IMR-90 (cell line): ENCODE results near the gene MICA. TPM values are rescaled to one million over a fixed set of nuclear protein-coding genes. Genes with fewer than 3 reads are reported as not detected.

Source experiments
- ATAC-seq: fragments of 200-7000 bp; cut with Tn5 transposase; 2 replicates; pipeline ENCODE4 v1.9.1; 2020; ENCODE audit warnings: low read depth, mild to moderate bottlenecking, moderate library complexity
- BruUV-seq: library from RNA; stranded (reverse); fragments of 400-500 nt; replicated peaks from 2 replicates; lab custom pipeline; 2021; lab: Mats Ljungman, UMichigan
- CTCF ChIA-PET: fragments of 300-600 bp; formaldehyde crosslinking; extraction: SDS; loops from one replicate; lab custom pipeline; 2021; ENCODE audit warnings: antibody characterized with exemption; lab: Yijun Ruan, JAX
- POLR2A ChIA-PET: fragments of 300-600 bp; sonication (Branson Sonifier 250); formaldehyde crosslinking; loops from one replicate; lab custom pipeline; 2022; ENCODE audit warnings: antibody characterized with exemption; ENCODE audit not compliant: unreplicated experiment; lab: Charles Lee
- DNase-seq: peaks from one replicate; pipeline ENCODE4 v3.0.0; 2013
- H2AFZ ChIP-seq: replicated peaks from 2 replicates; pipeline ENCODE3; 2013; ENCODE audit warnings: low read length, mild to moderate bottlenecking; ENCODE audit not compliant: poor library complexity
- H2AK5ac ChIP-seq: 2 replicates; pipeline ENCODE4 v1.6.1; 2013; ENCODE audit warnings: low read depth, low read length, inconsistent platforms
- H2AK9ac ChIP-seq: replicated peaks from 2 replicates; pipeline ENCODE3; 2013; ENCODE audit warnings: mild to moderate bottlenecking, low read depth, low read length, moderate library complexity; ENCODE audit not compliant: poor library complexity
- H2BK120ac ChIP-seq: 2 replicates; pipeline ENCODE4 v1.6.1; 2013; ENCODE audit warnings: low read depth, low read length, inconsistent platforms
- H2BK15ac ChIP-seq: 3 replicates; pipeline ENCODE4 v1.6.1; 2013; ENCODE audit warnings: low read depth, low read length, inconsistent platforms
- H2BK20ac ChIP-seq: 2 replicates; pipeline ENCODE4 v1.6.1; 2013; ENCODE audit warnings: low read depth, mild to moderate bottlenecking, inconsistent platforms, low read length, moderate library complexity
- H2BK5ac ChIP-seq: 2 replicates; pipeline ENCODE4 v1.6.1; 2013; ENCODE audit warnings: mild to moderate bottlenecking, low read depth, low read length, inconsistent platforms; ENCODE audit not compliant: poor library complexity, severe bottlenecking
- H3K14ac ChIP-seq: replicated peaks from 2 replicates; pipeline ENCODE4 v1.6.1; 2013; ENCODE audit warnings: low read depth, low read length, inconsistent platforms
- H3K18ac ChIP-seq: 2 replicates; pipeline ENCODE4 v1.6.1; 2013; ENCODE audit warnings: low read depth, low read length, control low read depth
- H3K23ac ChIP-seq: 2 replicates; pipeline ENCODE4 v1.6.1; 2013; ENCODE audit warnings: low read depth, low read length, inconsistent platforms
- H3K27ac ChIP-seq: 2 replicates; pipeline ENCODE4 v1.5.1; 2013; ENCODE audit warnings: mild to moderate bottlenecking, control low read depth, low read length; ENCODE audit not compliant: insufficient read depth
- H3K27me3 ChIP-seq: 2 replicates; pipeline ENCODE4 v1.6.1; 2013; ENCODE audit warnings: low read length; ENCODE audit not compliant: control insufficient read depth, insufficient read depth
- H3K36me3 ChIP-seq: 2 replicates; pipeline ENCODE4 v1.6.1; 2013; ENCODE audit warnings: low read length, mixed read lengths; ENCODE audit not compliant: control insufficient read depth, insufficient read depth
- H3K4ac ChIP-seq: 2 replicates; pipeline ENCODE4 v1.6.1; 2013; ENCODE audit warnings: low read depth, low read length, inconsistent platforms
- H3K4me1 ChIP-seq: 2 replicates; pipeline ENCODE4 v1.6.1; 2013; ENCODE audit warnings: low read length, mixed read lengths; ENCODE audit not compliant: control insufficient read depth, insufficient read depth
- H3K4me2 ChIP-seq: 2 replicates; pipeline ENCODE4 v1.6.1; 2013; ENCODE audit warnings: low read depth, mild to moderate bottlenecking, control low read depth, low read length, moderate library complexity
- H3K4me3 ChIP-seq: 2 replicates; pipeline ENCODE4 v1.5.1; 2013; ENCODE audit warnings: low read depth, mild to moderate bottlenecking, control low read depth, low read length, moderate library complexity; ENCODE audit not compliant: insufficient read depth
- H3K56ac ChIP-seq: 2 replicates; pipeline ENCODE4 v1.6.1; 2013; ENCODE audit warnings: low read length, inconsistent platforms; ENCODE audit not compliant: insufficient read depth; ENCODE audit errors: extremely low read depth
- H3K79me1 ChIP-seq, 2 experiments: 2 replicates each; pipeline ENCODE4 v1.6.1; 2013; ENCODE audit warnings: low read length in 2 of 2, inconsistent platforms in 1 of 2, low read depth in 1 of 2
- H3K9ac ChIP-seq: 2 replicates; pipeline ENCODE4 v1.6.1; 2013; ENCODE audit warnings: low read depth, low read length, control low read depth
- H3K9me1 ChIP-seq: 2 replicates; pipeline ENCODE4 v1.6.1; 2013; ENCODE audit warnings: low read length, inconsistent platforms; ENCODE audit not compliant: insufficient read depth
- H3K9me3 ChIP-seq: 2 replicates; pipeline ENCODE4 v1.6.1; 2013; ENCODE audit warnings: low read length; ENCODE audit not compliant: control insufficient read depth, insufficient read depth
- H4K20me1 ChIP-seq: 2 replicates; pipeline ENCODE4 v1.6.1; 2013; ENCODE audit warnings: low read length, inconsistent platforms; ENCODE audit not compliant: insufficient read depth
- H4K5ac ChIP-seq: 2 replicates; pipeline ENCODE4 v1.6.1; 2013; ENCODE audit warnings: mild to moderate bottlenecking, low read depth, low read length, control low read depth
- H4K8ac ChIP-seq, 2 experiments: 2 replicates each; pipeline ENCODE4 v1.6.1; 2013; ENCODE audit warnings: low read depth in 2 of 2, low read length in 2 of 2, control low read depth in 1 of 2, inconsistent platforms in 1 of 2
- H4K91ac ChIP-seq: 2 replicates; pipeline ENCODE4 v1.6.1; 2013; ENCODE audit warnings: low read depth, low read length, inconsistent platforms; ENCODE audit not compliant: insufficient read depth
- BHLHE40 ChIP-seq: fragments of 150-350 bp; IDR thresholded peaks from 2 replicates; pipeline ENCODE4 v1.6.1; 2016; ENCODE audit warnings: mild to moderate bottlenecking, low read depth, low read length
- CEBPB ChIP-seq: IDR thresholded peaks from 2 replicates; pipeline ENCODE4 v1.6.1; 2012; ENCODE audit warnings: low read depth, low read length, improper control_type of control experiment
- CHD1 ChIP-seq: IDR thresholded peaks from 2 replicates; pipeline ENCODE4 v1.6.1; 2012; ENCODE audit warnings: low read depth, low read length, improper control_type of control experiment
- FOS ChIP-seq: fragments of 150-350 bp; IDR thresholded peaks from 2 replicates; pipeline ENCODE4 v1.6.1; 2016; ENCODE audit warnings: low read depth, low read length
- MAFK ChIP-seq: IDR thresholded peaks from 2 replicates; pipeline ENCODE4 v1.6.1; 2012; ENCODE audit warnings: low read depth, low read length, improper control_type of control experiment
- MAZ ChIP-seq: IDR thresholded peaks from 2 replicates; pipeline ENCODE4 v1.6.1; 2012; ENCODE audit warnings: low read depth, mild to moderate bottlenecking, low read length, improper control_type of control experiment, moderate library complexity, borderline replicate concordance
- MXI1 ChIP-seq: IDR thresholded peaks from 2 replicates; pipeline ENCODE4 v1.6.1; 2012; ENCODE audit warnings: low read depth, mild to moderate bottlenecking, low read length, moderate library complexity, borderline replicate concordance
- NFE2L2 ChIP-seq: fragments of 150-350 bp; IDR thresholded peaks from 2 replicates; pipeline ENCODE4 v1.6.1; 2016; ENCODE audit warnings: low read depth, mild to moderate bottlenecking, low read length
- POLR2A ChIP-seq: IDR thresholded peaks from 2 replicates; pipeline ENCODE4 v1.6.1; 2012; ENCODE audit warnings: mild to moderate bottlenecking, low read depth, low read length
- RAD21 ChIP-seq: IDR thresholded peaks from 2 replicates; pipeline ENCODE4 v1.6.1; 2012; ENCODE audit warnings: low read length, improper control_type of control experiment
- RCOR1 ChIP-seq: IDR thresholded peaks from 2 replicates; pipeline ENCODE4 v1.6.1; 2012; ENCODE audit warnings: mild to moderate bottlenecking, low read length, improper control_type of control experiment; ENCODE audit not compliant: insufficient replicate concordance
- RFX5 ChIP-seq: IDR thresholded peaks from 2 replicates; pipeline ENCODE4 v1.8.0; 2012; ENCODE audit warnings: low read depth, mild to moderate bottlenecking, low read length, moderate library complexity
- SMC3 ChIP-seq: fragments of 150-350 bp; IDR thresholded peaks from 2 replicates; pipeline ENCODE4 v1.6.1; 2016; ENCODE audit warnings: low read depth, mild to moderate bottlenecking, antibody characterized with exemption, low read length, moderate library complexity
- whole genome bisulfite sequencing, 2 experiments: methylation state at CpG; one replicate each; pipeline versions ENCODE4 v1.1.5 to v1.1.7; 2013; ENCODE audit warnings: missing lambda C conversion rate in 2 of 2; ENCODE audit not compliant: insufficient read length in 1 of 2; ENCODE audit errors: extremely low coverage in 2 of 2; 5-methylcytosine and 5-hydroxymethylcytosine counted together
- dilution Hi-C: fragments of 300-500 bp; cut with HindIII; formaldehyde crosslinking; loops from one replicate; pipeline ENCODE4 v1.14.3; 2018; ENCODE audit warnings: low sequenced_read_pairs; ENCODE audit not compliant: unreplicated experiment
- in situ Hi-C: fragments of 300-500 bp; cut with MboI; formaldehyde crosslinking; loops from 3 replicates; pipeline ENCODE4 v1.14.3; 2019; ENCODE audit warnings: low sequenced_read_pairs, inconsistent platforms, mixed read lengths
- intact Hi-C: fragments of 100-400 bp; cut with micrococcal nuclease; formaldehyde crosslinking; loops from 2 replicates; pipeline ENCODE4 v1.10.0; 2022
- polyA plus RNA-seq, 3 experiments: library from polyadenylated mRNA; depleted of rRNA; stranded (reverse); fragments of >200 nt; gene quantifications; 2 replicates each; pipeline ENCODE4 v1.2.3, GENCODE V29; 2012; ENCODE audit warnings: low replicate concordance in 1 of 3
- total RNA-seq: library from RNA; depleted of rRNA; stranded (reverse); fragments of >200 nt; gene quantifications from 2 replicates; pipeline ENCODE4 v1.2.3, GENCODE V29; 2012
- TF ChIP-seq, protein P1 (sequence below): fragments of 150-350 bp; IDR thresholded peaks from 2 replicates; pipeline ENCODE4 v1.6.1; 2017; ENCODE audit warnings: mild to moderate bottlenecking, antibody characterized with exemption, low read length, low read depth
- TF ChIP-seq, protein P2 (sequence below): conservative IDR thresholded peaks from 2 replicates; pipeline ENCODE4 v1.5.1; 2012; ENCODE audit warnings: mild to moderate bottlenecking, low read depth, low read length, improper control_type of control experiment
- TF ChIP-seq, protein P3 (sequence below): fragments of 150-350 bp; IDR thresholded peaks from 2 replicates; pipeline ENCODE4 v1.6.1; 2016; ENCODE audit warnings: low read depth, mild to moderate bottlenecking, low read length, moderate library complexity, borderline replicate concordance

Gene MICA
- total and polyA plus RNA-seq, 2 of the 4 experiments (the other 2 are of a cell fraction) = 55.9 to 67.7 TPM

DNA sequence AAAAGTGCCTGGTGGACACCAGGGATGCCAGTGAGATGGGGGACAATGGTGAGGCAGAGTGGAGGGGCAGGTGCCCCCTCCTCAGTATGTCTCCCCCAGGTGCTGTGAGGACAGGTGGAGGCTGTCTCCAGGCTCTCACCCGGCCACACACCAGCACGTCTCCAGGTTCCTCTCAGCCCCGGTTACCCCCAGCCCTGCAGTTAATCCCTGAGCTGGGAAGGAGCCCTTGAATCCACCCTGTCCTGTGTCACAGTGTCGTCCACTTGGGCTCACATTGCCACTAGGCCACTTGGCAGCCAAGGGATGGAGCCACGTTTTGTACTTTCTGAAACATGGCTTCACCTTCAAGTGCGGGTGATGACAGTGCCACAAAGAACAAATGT is 24.7 kb upstream of the MICA start:
- intact Hi-C loops = no loop called here
- H3K56ac ChIP-seq = no peak overlapping the region
- H2AFZ ChIP-seq = peak overlapping the region; percentile 49
- no peak overlapping the region for H2BK15ac ChIP-seq
- H4K91ac ChIP-seq = no peak overlapping the region
- no peaks in the 10 kb centered on the region for H4K20me1 ChIP-seq
- no peak overlapping the region for H3K18ac ChIP-seq
- ATAC-seq (no peak), DNase-seq (no peak)
- no peak overlapping the region for H3K27ac ChIP-seq
- H3K79me1 ChIP-seq = no peaks in the 10 kb centered on the region
- H3K4me1 ChIP-seq = no peaks in the 10 kb centered on the region
- H2AK9ac ChIP-seq = no peak overlapping the region
- POLR2A ChIA-PET = no interaction called here
- H3K4me3 ChIP-seq = no peak overlapping the region
- H2AK5ac ChIP-seq = no peak overlapping the region
- in situ Hi-C loops = no loop called here
- H2BK20ac ChIP-seq = no peak overlapping the region
- H3K9ac ChIP-seq = no peak overlapping the region
- H3K36me3 ChIP-seq = no peaks in the 10 kb centered on the region
- H3K14ac ChIP-seq = no peak overlapping the region
- no peak overlapping the region for H2BK120ac ChIP-seq
- H3K23ac ChIP-seq = no peak overlapping the region
- no peak overlapping the region for H2BK5ac ChIP-seq
- WGBS, 2 experiments = 52% methylated on average over 3 of the region's 6 CpGs; no CpG with 5 or more reads in 1 of the 2 experiments
- no peak overlapping the region for H4K5ac ChIP-seq
- H4K8ac ChIP-seq = no peak overlapping the region
- H3K9me3 ChIP-seq = no peaks in the 10 kb centered on the region
- no TSS peak for BruUV-seq
- H3K4me2 ChIP-seq = no peak overlapping the region
- peaks cover 39% of the 10 kb centered on the region for H3K27me3 ChIP-seq
- TF ChIP-seq RAD21 (no peak), BHLHE40 (no peak), FOS (no peak), NFE2L2 (no peak), RFX5 (no peak), SMC3 (no peak), CEBPB (no peak), MAFK (no peak), MAZ (no peak), RCOR1 (no peak), POLR2A (no peak), CHD1 (no peak), MXI1 (no peak)
- TF ChIP-seq, protein P1, sequence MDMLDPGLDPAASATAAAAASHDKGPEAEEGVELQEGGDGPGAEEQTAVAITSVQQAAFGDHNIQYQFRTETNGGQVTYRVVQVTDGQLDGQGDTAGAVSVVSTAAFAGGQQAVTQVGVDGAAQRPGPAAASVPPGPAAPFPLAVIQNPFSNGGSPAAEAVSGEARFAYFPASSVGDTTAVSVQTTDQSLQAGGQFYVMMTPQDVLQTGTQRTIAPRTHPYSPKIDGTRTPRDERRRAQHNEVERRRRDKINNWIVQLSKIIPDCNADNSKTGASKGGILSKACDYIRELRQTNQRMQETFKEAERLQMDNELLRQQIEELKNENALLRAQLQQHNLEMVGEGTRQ = no peak
- TF ChIP-seq, protein P2, sequence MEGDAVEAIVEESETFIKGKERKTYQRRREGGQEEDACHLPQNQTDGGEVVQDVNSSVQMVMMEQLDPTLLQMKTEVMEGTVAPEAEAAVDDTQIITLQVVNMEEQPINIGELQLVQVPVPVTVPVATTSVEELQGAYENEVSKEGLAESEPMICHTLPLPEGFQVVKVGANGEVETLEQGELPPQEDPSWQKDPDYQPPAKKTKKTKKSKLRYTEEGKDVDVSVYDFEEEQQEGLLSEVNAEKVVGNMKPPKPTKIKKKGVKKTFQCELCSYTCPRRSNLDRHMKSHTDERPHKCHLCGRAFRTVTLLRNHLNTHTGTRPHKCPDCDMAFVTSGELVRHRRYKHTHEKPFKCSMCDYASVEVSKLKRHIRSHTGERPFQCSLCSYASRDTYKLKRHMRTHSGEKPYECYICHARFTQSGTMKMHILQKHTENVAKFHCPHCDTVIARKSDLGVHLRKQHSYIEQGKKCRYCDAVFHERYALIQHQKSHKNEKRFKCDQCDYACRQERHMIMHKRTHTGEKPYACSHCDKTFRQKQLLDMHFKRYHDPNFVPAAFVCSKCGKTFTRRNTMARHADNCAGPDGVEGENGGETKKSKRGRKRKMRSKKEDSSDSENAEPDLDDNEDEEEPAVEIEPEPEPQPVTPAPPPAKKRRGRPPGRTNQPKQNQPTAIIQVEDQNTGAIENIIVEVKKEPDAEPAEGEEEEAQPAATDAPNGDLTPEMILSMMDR = no peak
- TF ChIP-seq, protein P3, sequence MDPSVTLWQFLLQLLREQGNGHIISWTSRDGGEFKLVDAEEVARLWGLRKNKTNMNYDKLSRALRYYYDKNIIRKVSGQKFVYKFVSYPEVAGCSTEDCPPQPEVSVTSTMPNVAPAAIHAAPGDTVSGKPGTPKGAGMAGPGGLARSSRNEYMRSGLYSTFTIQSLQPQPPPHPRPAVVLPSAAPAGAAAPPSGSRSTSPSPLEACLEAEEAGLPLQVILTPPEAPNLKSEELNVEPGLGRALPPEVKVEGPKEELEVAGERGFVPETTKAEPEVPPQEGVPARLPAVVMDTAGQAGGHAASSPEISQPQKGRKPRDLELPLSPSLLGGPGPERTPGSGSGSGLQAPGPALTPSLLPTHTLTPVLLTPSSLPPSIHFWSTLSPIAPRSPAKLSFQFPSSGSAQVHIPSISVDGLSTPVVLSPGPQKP = no peak
- dilution Hi-C loops = no loop called here
- peaks cover 1% of the 10 kb centered on the region; the same call in 1 of the 2 replicates for H3K9me1 ChIP-seq
- H3K4ac ChIP-seq = no peak overlapping the region
- CTCF ChIA-PET = interaction anchor here (1.2 kb wide), 1 partner anchor 12 kb away, joined by 3 read pairs; no protein-coding TSS in a partner anchor
